IPS-18a (cell line): ENCODE measurements around the gene OLFML1.

Source experiments
- H3K27ac ChIP-seq: one replicate; pipeline ENCODE4 v1.5.1; 2013; ENCODE audit warnings: low read length
- H3K27me3 ChIP-seq: one replicate; pipeline ENCODE4 v1.6.1; 2013; ENCODE audit warnings: mild to moderate bottlenecking, low read length; ENCODE audit not compliant: control insufficient read depth, insufficient read depth
- H3K36me3 ChIP-seq: one replicate; pipeline ENCODE4 v1.6.1; 2013; ENCODE audit warnings: low read depth, low read length; ENCODE audit not compliant: control insufficient read depth
- H3K4me1 ChIP-seq: one replicate; pipeline ENCODE4 v1.6.1; 2013; ENCODE audit warnings: low read depth, low read length; ENCODE audit not compliant: control insufficient read depth
- H3K4me3 ChIP-seq: one replicate; pipeline ENCODE4 v1.5.1; 2013; ENCODE audit warnings: low read length
- H3K9ac ChIP-seq: one replicate; pipeline ENCODE4 v1.6.1; 2013; ENCODE audit warnings: mild to moderate bottlenecking, low read length, moderate library complexity
- H3K9me3 ChIP-seq: one replicate; pipeline ENCODE4 v1.6.1; 2013; ENCODE audit warnings: low read depth, low read length; ENCODE audit not compliant: control insufficient read depth

Gene OLFML1

DNA sequence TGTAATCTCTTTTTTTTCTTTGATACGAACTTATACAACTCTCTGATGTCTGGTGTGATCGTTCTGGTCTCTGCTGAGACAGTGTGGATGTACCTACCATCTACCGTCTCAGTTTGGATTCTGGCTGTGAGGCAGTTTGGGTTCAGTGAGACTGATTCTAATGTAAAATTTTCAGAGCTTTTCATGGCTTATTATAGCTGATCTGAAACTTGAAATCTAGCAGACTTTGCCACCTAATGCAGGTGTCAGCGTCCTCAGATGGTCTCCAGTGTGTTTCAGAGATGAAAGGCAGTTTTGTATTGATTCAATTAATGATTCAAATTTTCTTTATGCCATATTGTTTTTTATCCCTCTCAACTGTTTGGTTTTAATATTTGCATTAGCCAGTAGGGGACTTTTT lies 64.4 kb downstream of the OLFML1 start:
- no peak overlapping the region for H3K4me3 ChIP-seq
- H3K36me3 ChIP-seq = no peaks in the 10 kb centered on the region
- no peak overlapping the region for H3K9ac ChIP-seq
- H3K27ac ChIP-seq = no peak overlapping the region
- no peaks in the 10 kb centered on the region for H3K9me3 ChIP-seq
- H3K27me3 ChIP-seq = no peaks in the 10 kb centered on the region
- H3K4me1 ChIP-seq = peaks cover 11% of the 10 kb centered on the region

DNA sequence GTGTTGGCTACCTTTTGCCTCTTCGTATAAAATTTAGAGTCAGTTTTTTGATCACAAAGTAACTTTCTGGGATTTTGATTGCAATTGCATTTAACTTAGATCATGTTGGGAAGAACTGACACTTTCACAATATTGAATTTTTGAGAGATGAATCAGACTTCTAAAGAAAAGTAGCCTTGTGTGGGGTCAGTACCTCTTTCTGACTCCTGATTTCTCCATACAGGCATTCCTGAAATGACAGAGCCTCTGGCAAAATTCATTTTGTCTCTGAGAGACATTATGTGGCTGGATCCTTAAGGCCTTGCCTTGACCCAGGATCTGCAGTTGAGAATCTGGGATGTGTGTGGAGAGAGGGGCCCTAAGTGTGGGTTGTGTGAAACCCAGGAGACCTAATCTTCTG lies 66.3 kb downstream of the OLFML1 start:
- no peaks in the 10 kb centered on the region for H3K27me3 ChIP-seq
- H3K27ac ChIP-seq = no peak overlapping the region
- peaks cover 5% of the 10 kb centered on the region for H3K4me1 ChIP-seq
- no peaks in the 10 kb centered on the region for H3K36me3 ChIP-seq
- no peak overlapping the region for H3K4me3 ChIP-seq
- no peaks in the 10 kb centered on the region for H3K9me3 ChIP-seq
- no peak overlapping the region for H3K9ac ChIP-seq

DNA sequence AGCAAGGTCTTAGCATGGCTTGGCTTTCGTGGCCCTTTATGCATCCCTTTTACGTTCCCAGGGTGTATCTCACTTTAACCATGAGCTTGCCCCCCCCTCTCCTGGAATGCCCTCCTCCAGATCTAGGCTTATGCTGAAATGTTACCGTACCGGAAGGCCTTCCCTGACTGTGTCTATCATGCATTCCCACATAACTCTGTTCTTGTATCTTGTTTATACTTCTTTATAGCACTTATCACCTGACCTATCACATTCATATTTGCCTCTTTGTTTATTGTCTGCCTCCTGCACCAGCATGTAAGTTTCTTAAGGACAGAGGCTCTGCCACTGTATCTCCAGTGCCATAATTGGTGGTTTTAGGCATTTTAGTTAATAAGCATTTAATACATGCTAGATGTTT lies 67.4 kb downstream of the OLFML1 start:
- Histone ChIP-seq H3K9me3 (no peaks in the 10 kb centered on the region), H3K27ac (no peak overlapping the region), H3K27me3 (no peaks in the 10 kb centered on the region), H3K4me1 (peaks cover 5% of the 10 kb centered on the region), H3K9ac (no peak overlapping the region), H3K4me3 (no peak overlapping the region), H3K36me3 (no peaks in the 10 kb centered on the region)

DNA sequence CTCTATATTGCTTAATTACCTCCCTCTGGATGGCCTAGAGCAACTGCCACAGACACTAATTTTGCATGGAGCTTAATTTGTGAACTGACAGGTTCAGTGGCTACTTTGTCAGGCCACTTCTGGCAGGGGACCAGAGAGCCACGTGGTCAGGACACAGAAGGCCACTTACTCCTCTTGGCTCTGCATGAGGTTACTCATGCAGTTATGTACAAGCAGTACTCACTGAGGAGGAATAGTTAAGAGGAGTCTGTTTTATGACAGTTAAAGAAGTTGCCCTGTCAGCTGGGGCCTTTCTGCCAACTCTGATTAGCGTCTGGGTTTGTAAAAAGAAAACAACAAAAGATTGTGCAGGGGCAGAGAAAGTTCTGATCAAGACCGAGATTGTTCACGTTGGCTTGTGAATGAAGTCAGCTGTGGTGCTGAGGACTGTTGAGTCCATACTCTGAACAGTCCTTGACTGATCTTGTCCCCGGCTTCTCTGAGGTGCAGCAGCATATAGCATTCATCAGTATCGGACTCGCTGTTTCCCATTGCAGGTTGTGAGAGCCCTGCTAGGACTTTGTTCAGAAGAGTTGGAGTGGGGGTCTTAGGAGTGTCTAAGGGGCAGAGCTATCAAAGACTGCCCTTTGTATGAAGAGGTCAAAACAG lies 69.9 kb downstream of the OLFML1 start:
- Histone ChIP-seq H3K36me3 (no peaks in the 10 kb centered on the region), H3K9me3 (no peaks in the 10 kb centered on the region), H3K4me1 (peaks cover 7% of the 10 kb centered on the region), H3K27me3 (no peaks in the 10 kb centered on the region), H3K9ac (no peak overlapping the region), H3K4me3 (no peak overlapping the region), H3K27ac (no peak overlapping the region)

DNA sequence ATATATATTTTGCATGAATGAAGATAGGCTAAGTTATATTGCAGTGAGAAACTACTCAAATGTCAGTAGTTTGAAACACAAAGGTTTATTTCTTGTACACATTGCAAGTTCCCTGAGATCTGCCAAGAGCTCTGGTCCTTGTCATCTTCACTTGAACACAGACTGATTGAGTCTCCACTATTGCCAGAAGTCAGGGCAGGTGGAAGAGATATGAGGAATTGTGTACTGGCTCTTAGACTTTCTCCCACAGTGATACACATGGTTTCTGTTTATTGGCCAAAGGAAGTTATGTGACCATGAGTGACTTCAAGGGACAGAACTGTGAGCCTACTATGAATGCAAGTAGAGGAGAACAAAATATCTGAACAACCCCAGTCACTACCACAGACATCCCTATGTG lies 72.7 kb downstream of the OLFML1 start:
- H3K36me3 ChIP-seq = no peaks in the 10 kb centered on the region
- H3K4me3 ChIP-seq = no peak overlapping the region
- H3K27ac ChIP-seq = no peak overlapping the region
- no peak overlapping the region for H3K9ac ChIP-seq
- peaks cover 7% of the 10 kb centered on the region for H3K4me1 ChIP-seq
- no peaks in the 10 kb centered on the region for H3K9me3 ChIP-seq
- no peaks in the 10 kb centered on the region for H3K27me3 ChIP-seq

DNA sequence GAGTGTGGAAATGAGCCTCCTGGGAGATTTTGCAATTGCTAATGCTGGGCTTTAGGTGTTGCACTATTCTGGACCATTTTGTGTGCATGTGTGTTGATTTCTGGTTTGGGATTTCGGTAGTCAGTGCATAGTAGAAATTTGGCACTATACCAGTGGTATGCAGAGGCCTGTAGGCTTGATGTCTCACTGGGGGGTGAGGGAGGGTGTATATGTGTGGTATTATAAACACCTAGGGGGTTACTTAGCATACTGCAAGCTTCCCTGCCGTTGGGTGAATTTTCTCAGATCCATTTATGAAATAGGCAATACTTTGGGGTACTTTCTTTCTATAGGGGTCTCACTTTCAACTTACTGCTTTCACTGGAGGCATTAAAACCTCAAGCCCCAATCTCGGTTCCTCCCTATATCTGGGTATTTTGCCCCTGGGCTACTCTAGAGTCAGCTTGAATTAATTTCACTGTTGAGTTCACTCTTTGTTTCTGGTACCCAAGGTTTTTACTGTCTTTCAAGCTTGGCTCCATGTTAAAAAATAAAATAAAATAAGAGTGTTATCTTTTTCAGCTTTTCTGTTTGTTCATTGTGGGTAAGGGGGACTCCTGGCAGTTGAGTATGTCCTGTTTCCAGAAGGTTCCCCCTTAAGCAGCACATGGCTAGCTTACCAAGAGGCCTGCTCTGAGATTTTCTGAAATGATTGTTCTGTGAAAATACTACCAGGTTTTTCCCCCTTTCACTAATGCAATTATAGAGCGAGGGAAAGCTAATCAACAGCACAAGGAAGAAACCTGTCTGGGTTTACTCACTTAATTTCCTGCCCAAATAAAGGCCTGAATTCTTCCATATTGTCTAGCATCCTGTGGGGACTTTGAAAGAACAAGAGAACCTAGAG lies 74.3 kb downstream of the OLFML1 start:
- Histone ChIP-seq H3K9me3 (no peaks in the 10 kb centered on the region), H3K27me3 (no peaks in the 10 kb centered on the region), H3K36me3 (no peaks in the 10 kb centered on the region), H3K27ac (no peak overlapping the region), H3K4me3 (no peak overlapping the region), H3K9ac (no peak overlapping the region), H3K4me1 (peaks cover 10% of the 10 kb centered on the region)
